Liver (tissue), 9 donors: Measurements from ENCODE around the gene BRD3. TPM values are rescaled to one million over a fixed set of nuclear protein-coding genes. Genes with fewer than 3 reads are reported as not detected.
"Not testable (repeated sequence)": the region's sequence is repeated elsewhere in the genome, so short reads cannot be mapped to it uniquely, and the experiment has no call there.

Experiments
- DNase-seq: peaks from one replicate; pipeline ENCODE4 v3.0.0-alpha.2; 2017; ENCODE audit warnings: low spot score
- H3K27ac ChIP-seq, 2 donors: one replicate each; pipeline ENCODE4 v1.7.0; 2013; ENCODE audit warnings: inconsistent platforms in 2 of 2, low read length in 2 of 2, control low read depth in 1 of 2, low read depth in 1 of 2, mild to moderate bottlenecking in 1 of 2
- H3K27me3 ChIP-seq, 4 donors: one replicate each; pipeline versions ENCODE4 v1.6.1 to v1.7.0; 2013; ENCODE audit warnings: low read length in 3 of 4, inconsistent platforms in 1 of 4, mild to moderate bottlenecking in 1 of 4, moderate library complexity in 1 of 4; ENCODE audit not compliant: control insufficient read depth in 4 of 4, insufficient read depth in 4 of 4
- H3K36me3 ChIP-seq, 4 donors: one replicate each; pipeline versions ENCODE4 v1.6.1 to v1.7.0; 2013; ENCODE audit warnings: low read length in 3 of 4, mild to moderate bottlenecking in 3 of 4, low read depth in 1 of 4, moderate library complexity in 1 of 4; ENCODE audit not compliant: control insufficient read depth in 4 of 4, insufficient read depth in 3 of 4
- H3K4me1 ChIP-seq, 4 donors: one replicate each; pipeline versions ENCODE4 v1.6.1 to v1.7.0; 2013; ENCODE audit warnings: low read length in 3 of 4, mild to moderate bottlenecking in 3 of 4, moderate library complexity in 1 of 4; ENCODE audit not compliant: control insufficient read depth in 4 of 4, insufficient read depth in 4 of 4
- H3K4me3 ChIP-seq, 3 donors: one replicate each; pipeline versions ENCODE4 v1.6.1 to v1.7.0; 2013; ENCODE audit warnings: low read length in 3 of 3, control low read depth in 1 of 3, low read depth in 1 of 3, mild to moderate bottlenecking in 1 of 3
- H3K9ac ChIP-seq, 2 donors: one replicate each; pipeline ENCODE4 v1.7.0; 2013; ENCODE audit warnings: low read length in 2 of 2, mild to moderate bottlenecking in 2 of 2, moderate library complexity in 2 of 2, control low read depth in 1 of 2, low read depth in 1 of 2
- H3K9me3 ChIP-seq, 4 donors: one replicate each; pipeline versions ENCODE4 v1.6.1 to v1.7.0; 2013; ENCODE audit warnings: low read length in 3 of 4; ENCODE audit not compliant: control insufficient read depth in 4 of 4
- EGR1 ChIP-seq, 2 donors: IDR thresholded peaks; 2 replicates each; pipeline ENCODE4 v1.6.1; 2016 to 2018; ENCODE audit warnings: antibody characterized with exemption in 2 of 2, low read depth in 2 of 2
- FOXA1 ChIP-seq: IDR thresholded peaks from 2 replicates; pipeline ENCODE4 v1.6.1; 2016; ENCODE audit warnings: antibody characterized with exemption
- FOXA2 ChIP-seq: IDR thresholded peaks from 2 replicates; pipeline ENCODE4 v1.6.1; 2016; ENCODE audit warnings: antibody characterized with exemption
- GABPA ChIP-seq, 2 donors: IDR thresholded peaks in 1 of 2; conservative IDR thresholded peaks in 1 of 2; 2 replicates each; pipeline ENCODE4 v1.6.1; 2016; ENCODE audit warnings: antibody characterized with exemption in 2 of 2, mild to moderate bottlenecking in 1 of 2, moderate library complexity in 1 of 2
- HNF4A ChIP-seq, 2 donors: conservative IDR thresholded peaks; 2 replicates each; pipeline ENCODE4 v1.6.1; 2016; ENCODE audit warnings: antibody characterized with exemption in 2 of 2, mild to moderate bottlenecking in 2 of 2
- HNF4G ChIP-seq: IDR thresholded peaks from 2 replicates; pipeline ENCODE4 v1.6.1; 2016; ENCODE audit warnings: antibody characterized with exemption
- JUND ChIP-seq, 2 donors: IDR thresholded peaks; 2 replicates each; pipeline ENCODE4 v1.6.1; 2016; ENCODE audit warnings: antibody characterized with exemption in 2 of 2
- NR2F2 ChIP-seq: IDR thresholded peaks from 2 replicates; pipeline ENCODE4 v1.6.1; 2016; ENCODE audit warnings: antibody characterized with exemption
- RAD21 ChIP-seq, 2 donors: IDR thresholded peaks; 2 replicates each; pipeline ENCODE4 v1.6.1; 2016; ENCODE audit warnings: antibody characterized with exemption in 2 of 2, mild to moderate bottlenecking in 2 of 2
- RXRA ChIP-seq, 2 donors: IDR thresholded peaks; 2 replicates each; pipeline ENCODE4 v1.6.1; 2017 to 2018; ENCODE audit warnings: antibody characterized with exemption in 2 of 2, mild to moderate bottlenecking in 1 of 2
- SP1 ChIP-seq: IDR thresholded peaks from 2 replicates; pipeline ENCODE4 v1.6.1; 2018; ENCODE audit warnings: antibody characterized with exemption, mild to moderate bottlenecking
- TAF1 ChIP-seq: conservative IDR thresholded peaks from 2 replicates; pipeline ENCODE4 v1.6.1; 2016; ENCODE audit warnings: antibody characterized with exemption, mild to moderate bottlenecking
- YY1 ChIP-seq: IDR thresholded peaks from 2 replicates; pipeline ENCODE4 v1.6.1; 2016; ENCODE audit warnings: antibody characterized with exemption, mild to moderate bottlenecking
- WGBS: extraction: QIAGEN DNeasy Blood & Tissue Kit; methylation state at CpG from one replicate; pipeline ENCODE4 v1.1.7; 2013; 5-methylcytosine and 5-hydroxymethylcytosine counted together
- polyA plus RNA-seq, 2 donors: library from polyadenylated mRNA; stranded (reverse) in 1 of 2; unstranded in 1 of 2; fragments of 200-250 nt in 1 of 2; fragments of >200 nt in 1 of 2; fragmentation: Nextera tagmentation in 1 of 2; extraction: Ambion mirVana in 1 of 2; gene quantifications; one replicate each; pipeline versions ENCODE4 v1.2.1 to v1.2.3, GENCODE V29; 2013 to 2015
- total RNA-seq, 2 donors: library from RNA; depleted of rRNA; stranded (reverse); fragments of >200 nt; gene quantifications; one replicate each; pipeline ENCODE4 v1.2.3, GENCODE V29; 2014
- TF ChIP-seq, protein P1 (sequence below): IDR thresholded peaks from 2 replicates; pipeline ENCODE4 v1.6.1; 2016; ENCODE audit warnings: antibody characterized with exemption, mild to moderate bottlenecking
- TF ChIP-seq, protein P2 (sequence below): IDR thresholded peaks from 2 replicates; pipeline ENCODE4 v1.6.1; 2016; ENCODE audit warnings: antibody characterized with exemption
- TF ChIP-seq, protein P3 (sequence below): IDR thresholded peaks from 2 replicates; pipeline ENCODE4 v1.6.1; 2016; ENCODE audit warnings: antibody characterized with exemption
- TF ChIP-seq, protein P4 (sequence below): fragments of 150-350 bp; IDR thresholded peaks from 2 replicates; pipeline ENCODE4 v1.5.1; 2017; ENCODE audit warnings: improper control_type of control experiment, low read depth, low read length; ENCODE audit not compliant: missing input control
- TF ChIP-seq, protein P5 (sequence below): IDR thresholded peaks from 2 replicates; pipeline ENCODE4 v1.6.1; 2016; ENCODE audit warnings: antibody characterized with exemption
- donor health status: healthy.
- donor health status: healthy.
- donor health status: healthy.
- donor health status: healthy.
- donor health status: healthy.

The BRD3 gene
- total and polyA plus RNA-seq, 4 donors: 7.2 to 17.7 (median 12.7) TPM

DNA sequence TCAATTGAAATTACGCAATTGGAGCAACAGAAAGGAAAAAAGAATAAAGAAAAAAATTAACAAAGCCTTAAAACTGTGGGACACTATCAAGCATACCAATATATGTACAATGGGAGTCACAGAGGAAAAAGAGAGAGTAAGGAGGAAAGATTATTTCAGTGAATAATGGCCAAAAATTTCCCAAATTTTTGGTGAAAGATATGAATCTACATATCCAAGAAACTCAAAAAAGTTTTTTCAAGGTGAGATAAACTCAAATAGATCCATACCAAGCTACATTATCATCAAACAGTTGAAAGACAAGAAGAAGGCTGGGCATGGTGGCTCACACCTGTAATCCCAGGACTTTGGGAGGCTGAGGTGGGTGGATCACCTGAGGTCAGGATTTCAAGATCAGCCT is 8.8 kb upstream of the BRD3 start:
- no peak for TF ChIP-seq HNF4A (conservative IDR thresholded peaks at IDR 0.05)
- no peak for TF ChIP-seq EGR1 (IDR thresholded peaks at IDR 0.05; ENCODE audit: low read depth in 2 of 2)
- TF ChIP-seq NR2F2: no peak
- TF ChIP-seq, protein P1, sequence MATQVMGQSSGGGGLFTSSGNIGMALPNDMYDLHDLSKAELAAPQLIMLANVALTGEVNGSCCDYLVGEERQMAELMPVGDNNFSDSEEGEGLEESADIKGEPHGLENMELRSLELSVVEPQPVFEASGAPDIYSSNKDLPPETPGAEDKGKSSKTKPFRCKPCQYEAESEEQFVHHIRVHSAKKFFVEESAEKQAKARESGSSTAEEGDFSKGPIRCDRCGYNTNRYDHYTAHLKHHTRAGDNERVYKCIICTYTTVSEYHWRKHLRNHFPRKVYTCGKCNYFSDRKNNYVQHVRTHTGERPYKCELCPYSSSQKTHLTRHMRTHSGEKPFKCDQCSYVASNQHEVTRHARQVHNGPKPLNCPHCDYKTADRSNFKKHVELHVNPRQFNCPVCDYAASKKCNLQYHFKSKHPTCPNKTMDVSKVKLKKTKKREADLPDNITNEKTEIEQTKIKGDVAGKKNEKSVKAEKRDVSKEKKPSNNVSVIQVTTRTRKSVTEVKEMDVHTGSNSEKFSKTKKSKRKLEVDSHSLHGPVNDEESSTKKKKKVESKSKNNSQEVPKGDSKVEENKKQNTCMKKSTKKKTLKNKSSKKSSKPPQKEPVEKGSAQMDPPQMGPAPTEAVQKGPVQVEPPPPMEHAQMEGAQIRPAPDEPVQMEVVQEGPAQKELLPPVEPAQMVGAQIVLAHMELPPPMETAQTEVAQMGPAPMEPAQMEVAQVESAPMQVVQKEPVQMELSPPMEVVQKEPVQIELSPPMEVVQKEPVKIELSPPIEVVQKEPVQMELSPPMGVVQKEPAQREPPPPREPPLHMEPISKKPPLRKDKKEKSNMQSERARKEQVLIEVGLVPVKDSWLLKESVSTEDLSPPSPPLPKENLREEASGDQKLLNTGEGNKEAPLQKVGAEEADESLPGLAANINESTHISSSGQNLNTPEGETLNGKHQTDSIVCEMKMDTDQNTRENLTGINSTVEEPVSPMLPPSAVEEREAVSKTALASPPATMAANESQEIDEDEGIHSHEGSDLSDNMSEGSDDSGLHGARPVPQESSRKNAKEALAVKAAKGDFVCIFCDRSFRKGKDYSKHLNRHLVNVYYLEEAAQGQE: no peak
- TF ChIP-seq, protein P2, sequence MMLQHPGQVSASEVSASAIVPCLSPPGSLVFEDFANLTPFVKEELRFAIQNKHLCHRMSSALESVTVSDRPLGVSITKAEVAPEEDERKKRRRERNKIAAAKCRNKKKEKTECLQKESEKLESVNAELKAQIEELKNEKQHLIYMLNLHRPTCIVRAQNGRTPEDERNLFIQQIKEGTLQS: no peak
- TF ChIP-seq HNF4G: no peak
- TF ChIP-seq, protein P3, sequence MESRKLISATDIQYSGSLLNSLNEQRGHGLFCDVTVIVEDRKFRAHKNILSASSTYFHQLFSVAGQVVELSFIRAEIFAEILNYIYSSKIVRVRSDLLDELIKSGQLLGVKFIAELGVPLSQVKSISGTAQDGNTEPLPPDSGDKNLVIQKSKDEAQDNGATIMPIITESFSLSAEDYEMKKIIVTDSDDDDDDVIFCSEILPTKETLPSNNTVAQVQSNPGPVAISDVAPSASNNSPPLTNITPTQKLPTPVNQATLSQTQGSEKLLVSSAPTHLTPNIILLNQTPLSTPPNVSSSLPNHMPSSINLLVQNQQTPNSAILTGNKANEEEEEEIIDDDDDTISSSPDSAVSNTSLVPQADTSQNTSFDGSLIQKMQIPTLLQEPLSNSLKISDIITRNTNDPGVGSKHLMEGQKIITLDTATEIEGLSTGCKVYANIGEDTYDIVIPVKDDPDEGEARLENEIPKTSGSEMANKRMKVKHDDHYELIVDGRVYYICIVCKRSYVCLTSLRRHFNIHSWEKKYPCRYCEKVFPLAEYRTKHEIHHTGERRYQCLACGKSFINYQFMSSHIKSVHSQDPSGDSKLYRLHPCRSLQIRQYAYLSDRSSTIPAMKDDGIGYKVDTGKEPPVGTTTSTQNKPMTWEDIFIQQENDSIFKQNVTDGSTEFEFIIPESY: no peak
- TF ChIP-seq, protein P4, sequence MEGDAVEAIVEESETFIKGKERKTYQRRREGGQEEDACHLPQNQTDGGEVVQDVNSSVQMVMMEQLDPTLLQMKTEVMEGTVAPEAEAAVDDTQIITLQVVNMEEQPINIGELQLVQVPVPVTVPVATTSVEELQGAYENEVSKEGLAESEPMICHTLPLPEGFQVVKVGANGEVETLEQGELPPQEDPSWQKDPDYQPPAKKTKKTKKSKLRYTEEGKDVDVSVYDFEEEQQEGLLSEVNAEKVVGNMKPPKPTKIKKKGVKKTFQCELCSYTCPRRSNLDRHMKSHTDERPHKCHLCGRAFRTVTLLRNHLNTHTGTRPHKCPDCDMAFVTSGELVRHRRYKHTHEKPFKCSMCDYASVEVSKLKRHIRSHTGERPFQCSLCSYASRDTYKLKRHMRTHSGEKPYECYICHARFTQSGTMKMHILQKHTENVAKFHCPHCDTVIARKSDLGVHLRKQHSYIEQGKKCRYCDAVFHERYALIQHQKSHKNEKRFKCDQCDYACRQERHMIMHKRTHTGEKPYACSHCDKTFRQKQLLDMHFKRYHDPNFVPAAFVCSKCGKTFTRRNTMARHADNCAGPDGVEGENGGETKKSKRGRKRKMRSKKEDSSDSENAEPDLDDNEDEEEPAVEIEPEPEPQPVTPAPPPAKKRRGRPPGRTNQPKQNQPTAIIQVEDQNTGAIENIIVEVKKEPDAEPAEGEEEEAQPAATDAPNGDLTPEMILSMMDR: no peak
- TF ChIP-seq, protein P5, sequence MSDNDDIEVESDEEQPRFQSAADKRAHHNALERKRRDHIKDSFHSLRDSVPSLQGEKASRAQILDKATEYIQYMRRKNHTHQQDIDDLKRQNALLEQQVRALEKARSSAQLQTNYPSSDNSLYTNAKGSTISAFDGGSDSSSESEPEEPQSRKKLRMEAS: no peak
- TF ChIP-seq YY1: no peak
- no peak for TF ChIP-seq RXRA (IDR thresholded peaks at IDR 0.05)
- TF ChIP-seq TAF1: no peak
- TF ChIP-seq FOXA1: no peak
- no peak for TF ChIP-seq GABPA (IDR thresholded peaks at IDR 0.05 in 1 of 2, conservative IDR thresholded peaks at IDR 0.05 in 1 of 2)
- no peak for TF ChIP-seq SP1
- no peak for TF ChIP-seq RAD21 (IDR thresholded peaks at IDR 0.05)
- no peak for TF ChIP-seq JUND (IDR thresholded peaks at IDR 0.05)
- no peak for TF ChIP-seq FOXA2
- Histone ChIP-seq H3K9me3 (peaks cover 0 to 3% (median 0%) of the 10 kb centered on the region in 4 donors), H3K4me1 (no peaks in the 10 kb centered on the region), H3K27me3 (no peaks in the 10 kb centered on the region), H3K4me3 (no peak overlapping the region), H3K9ac (no peak overlapping the region), H3K36me3 (no peaks in the 10 kb centered on the region), H3K27ac (no peak overlapping the region)
- 46% methylated on average over 1 of the region's 1 CpG for WGBS
- DNase-seq: no peak

DNA sequence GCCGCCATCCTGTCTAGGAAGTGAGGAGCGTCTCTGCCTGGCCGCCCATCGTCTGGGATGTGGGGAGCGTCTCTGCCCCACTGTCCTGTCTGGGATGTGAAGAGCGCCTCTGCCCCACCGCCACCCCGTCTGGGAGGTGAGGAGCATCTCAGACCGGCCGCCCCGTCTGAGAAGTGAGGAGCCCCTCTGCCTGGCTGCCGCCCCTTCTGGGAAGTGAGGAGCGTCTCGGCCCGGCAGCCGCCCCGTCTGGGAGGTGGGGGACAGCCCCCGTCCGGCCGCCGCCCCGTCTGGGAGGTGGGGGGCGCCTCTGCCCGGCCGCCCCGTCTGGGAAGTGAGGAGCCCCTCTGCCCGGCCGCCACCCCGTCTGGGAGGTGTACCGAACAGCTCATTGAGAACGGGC is 7.9 kb upstream of the BRD3 start:
- not testable (repeated sequence) for H3K36me3 ChIP-seq, H3K9ac ChIP-seq, H3K4me1 ChIP-seq, H3K4me3 ChIP-seq, H3K27ac ChIP-seq, DNase-seq, H3K9me3 ChIP-seq, H3K27me3 ChIP-seq
- 91% methylated on average over 31 of the region's 31 CpGs for WGBS
